AG09319 (cell line): ENCODE results near the gene VSNL1.

Source experiments
- DNase-seq: peaks from one replicate; pipeline ENCODE4 v3.0.0-alpha.2; 2010; ENCODE audit warnings: low read depth; ENCODE audit errors: extremely low read depth
- CTCF ChIP-seq: IDR thresholded peaks from 2 replicates; pipeline ENCODE4 v1.5.1; 2011; ENCODE audit warnings: low read depth, mild to moderate bottlenecking, inconsistent platforms, low read length, moderate library complexity

VSNL1 gene

GRCh38 chr2:17657759-17658158 lies 117.3 kb downstream of the VSNL1 start:
- no peak for TF ChIP-seq CTCF
- DNase-seq, result no peak

GRCh38 chr2:17658251-17658843 lies 117.9 kb downstream of the VSNL1 start:
- TF ChIP-seq CTCF, result no peak
- no peak for DNase-seq

GRCh38 chr2:17660219-17660618 lies 119.7 kb downstream of the VSNL1 start:
- no peak for DNase-seq
- TF ChIP-seq CTCF, result no peak

GRCh38 chr2:17661460-17661859 lies 121.0 kb downstream of the VSNL1 start:
- no peak for DNase-seq
- TF ChIP-seq CTCF, result no peak

GRCh38 chr2:17662723-17663122 lies 122.2 kb downstream of the VSNL1 start:
- no peak for TF ChIP-seq CTCF
- DNase-seq, result no peak

GRCh38 chr2:17664534-17664933 lies 124.0 kb downstream of the VSNL1 start:
- TF ChIP-seq CTCF, result no peak
- DNase-seq, result no peak

- DNase-seq, result no peak
- TF ChIP-seq CTCF, result no peak
Measured at GRCh38 chr2:17667898-17668297, 127.4 kb downstream of the VSNL1 start.
